Occipital lobe (tissue), 2 donors: ENCODE measurements around the gene MED13L. TPM values are rescaled to one million over a fixed set of nuclear protein-coding genes. Genes with fewer than 3 reads are reported as not detected.
"Not testable (repeated sequence)": the region's sequence is repeated elsewhere in the genome, so short reads cannot be mapped to it uniquely, and the experiment has no call there.

Source experiments
- DNase-seq: peaks from one replicate; lab custom pipeline; 2025; lab: John Stamatoyannopoulos, UW
- total RNA-seq: library from RNA; depleted of rRNA; stranded (reverse); fragments of >200 nt; gene quantifications from one replicate; pipeline ENCODE4 v1.2.3, GENCODE V29; 2014

The MED13L gene
- total RNA-seq, 1 donor from 2014 or later = 389 TPM

- no peak for DNase-seq
These were observed 26.4 kb upstream of the MED13L start for GRCh38 chr12:116303929-116304328.

GRCh38 chr12:116303066-116303465 is 25.6 kb upstream of the MED13L start:
- no peak for DNase-seq

GRCh38 chr12:116302166-116303058 is 24.9 kb upstream of the MED13L start:
- no peak for DNase-seq

GRCh38 chr12:116301621-116302020 is 24.1 kb upstream of the MED13L start:
- DNase-seq = no peak

GRCh38 chr12:116299665-116300328 is 22.3 kb upstream of the MED13L start:
- DNase-seq = no peak

- DNase-seq = no peak
These were observed 21.6 kb upstream of the MED13L start for GRCh38 chr12:116299064-116299463.

- DNase-seq = no peak
These were observed 21.1 kb upstream of the MED13L start for GRCh38 chr12:116298578-116298977.

GRCh38 chr12:116297224-116297834 is 19.8 kb upstream of the MED13L start:
- no peak for DNase-seq

- DNase-seq = no peak
These were observed 18.1 kb upstream of the MED13L start for GRCh38 chr12:116295327-116296263.

GRCh38 chr12:116294454-116295165 is 17.1 kb upstream of the MED13L start:
- no peak for DNase-seq

- DNase-seq = no peak
These were observed 16.4 kb upstream of the MED13L start for GRCh38 chr12:116293687-116294453.

GRCh38 chr12:116291218-116291617 is 13.7 kb upstream of the MED13L start:
- no peak for DNase-seq

GRCh38 chr12:116288735-116289134 is 11.2 kb upstream of the MED13L start:
- DNase-seq = no peak

GRCh38 chr12:116287842-116288301 is 10.4 kb upstream of the MED13L start:
- no peak for DNase-seq

GRCh38 chr12:116284396-116284795 is 6.9 kb upstream of the MED13L start:
- no peak for DNase-seq

- DNase-seq = not testable (repeated sequence)
These were observed 6.4 kb upstream of the MED13L start for GRCh38 chr12:116283881-116284280.

- DNase-seq = no peak
These were observed 5.1 kb upstream of the MED13L start for GRCh38 chr12:116282371-116283286.

GRCh38 chr12:116280595-116281290 is 3.2 kb upstream of the MED13L start:
- DNase-seq = no peak
